ENCODE measurements around the gene TUBB3. TPM values are rescaled to one million over a fixed set of nuclear protein-coding genes. Genes with fewer than 3 reads are reported as not detected.
A peak's percentile ranks its signal among the peaks of the same experiment; 100 is the strongest.

TUBB3 gene
- total RNA-seq: 0.34 and 0.70 TPM in 2 replicates
- total RNA-seq (2013): 9.4 TPM
- polyA plus RNA-seq: 4.4 and 11.1 TPM in 2 replicates
- polyA minus RNA-seq: 6.1 and 6.5 TPM in 2 replicates

DNA sequence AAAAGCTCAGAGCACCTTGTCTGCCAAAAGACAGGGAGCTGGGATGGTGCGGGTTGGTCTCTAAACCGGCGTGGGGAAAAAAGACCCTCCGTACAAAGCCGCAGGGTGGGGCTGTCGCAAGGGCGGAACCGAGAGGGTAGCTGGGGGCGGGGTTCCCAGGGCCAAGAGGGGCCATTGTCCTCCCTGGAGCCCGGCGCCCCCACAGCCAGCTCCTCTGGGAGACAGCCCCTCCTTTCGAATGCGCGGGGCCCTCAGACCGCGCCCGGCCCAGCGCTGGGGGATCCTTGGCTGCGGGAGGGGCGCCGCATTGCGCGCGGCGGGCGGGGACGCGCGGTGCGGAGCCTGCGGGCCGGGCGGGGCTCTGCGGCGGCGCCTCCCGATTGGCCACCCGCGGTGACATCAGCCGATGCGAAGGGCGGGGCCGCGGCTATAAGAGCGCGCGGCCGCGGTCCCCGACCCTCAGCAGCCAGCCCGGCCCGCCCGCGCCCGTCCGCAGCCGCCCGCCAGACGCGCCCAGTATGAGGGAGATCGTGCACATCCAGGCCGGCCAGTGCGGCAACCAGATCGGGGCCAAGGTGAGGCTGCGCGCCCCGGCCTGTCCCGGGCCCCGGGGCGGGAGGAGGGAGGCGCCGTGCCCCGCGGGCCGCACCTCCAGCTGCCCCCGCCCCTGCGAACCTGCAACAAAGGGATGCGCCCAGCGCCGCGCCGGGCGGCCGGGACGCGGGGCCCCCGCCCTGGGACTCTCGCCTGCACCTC is at the start of gene TUBB3:
TUBB3 (plus strand) TSS at position 459 of the 756 bp plus-strand sequence; CDS start at position 519, 60 bp downstream.
- Histone ChIP-seq H4K20me1 (ENCODE audit: control insufficient read depth, insufficient read depth, low read length, poor library complexity, severe bottlenecking) (peaks cover 34% of the 10 kb centered on the region), H3K4me3 (ENCODE audit: control extremely low read depth in 1 of 5, extremely low read depth in 1 of 5, insufficient read depth in 1 of 5, low read depth in 2 of 5, low read length in 4 of 5) (peak within 1 kb of the TSS; percentile 32 to 55 (median 39)), H3K4me2 (replicated peaks; ENCODE audit: low read depth, low read length, poor library complexity, severe bottlenecking) (peak within 1 kb of the TSS; percentile 93), H3K4me1 (ENCODE audit: control insufficient read depth in 2 of 2, insufficient read depth in 2 of 2, low read length in 2 of 2) (peaks cover 64 to 65% of the 10 kb centered on the region in 2 donors), H2AFZ (ENCODE audit: insufficient read depth, low read depth, low read length, poor library complexity, severe bottlenecking) (peak within 1 kb of the TSS; percentile 58), H3K9me3 (ENCODE audit: control extremely low read depth in 1 of 3, control insufficient read depth in 2 of 3, insufficient read depth in 1 of 3, low read length in 2 of 3) (peaks cover 0 to 53% (median 0%) of the 10 kb centered on the region in 3 donors), H3K27ac (ENCODE audit: low read length in 2 of 2) (no peak within 1 kb of the TSS), H3K9ac (ENCODE audit: low read length) (peak within 1 kb of the TSS; percentile 52), H3K36me3 (replicated peaks in 1 of 2; ENCODE audit: control extremely low read depth in 1 of 2, control insufficient read depth in 1 of 2, extremely low read depth in 1 of 2, insufficient read depth in 2 of 2, low read length in 1 of 2) (no peaks in the 10 kb centered on the region), H3K79me2 (ENCODE audit: control insufficient read depth, insufficient read depth, low read length) (no peaks in the 10 kb centered on the region), H3K27me3 (replicated peaks in 1 of 4; ENCODE audit: control extremely low read depth in 1 of 4, control insufficient read depth in 3 of 4, insufficient read depth in 4 of 4, low read length in 3 of 4) (peaks cover 0 to 88% (median 47%) of the 10 kb centered on the region in 4 experiments)
- ChIA-PET POLR2A (interaction anchor here (0.5 to 0.8 kb wide), 2 partner anchors 78 to 86 kb away, joined by 3 to 7 read pairs; no protein-coding TSS in a partner anchor), CTCF (interaction anchor here (0.9 to 1.8 kb wide), 3 partner anchors 13 to 218 kb away, joined by 3 to 11 read pairs (median 3); no protein-coding TSS in a partner anchor)
- intact Hi-C loops (cut with micrococcal nuclease): loop anchor here (10.0 kb wide), 1 partner anchor 92 kb away; the partner anchor contains the start of gene DBNDD1
- DNase-seq (peak; percentile 68), ATAC-seq (ENCODE audit: low read depth) (peak; percentile 43)
- peaks cover 45% of the 10 kb centered on the region for H3K4me1 Mint-ChIP-seq
- TF ChIP-seq EZH2 (IDR thresholded peaks at IDR 0.05; ENCODE audit: borderline replicate concordance, insufficient read depth, low read depth, low read length, poor library complexity, severe bottlenecking): peak; percentile 90
- TF ChIP-seq, protein P1, sequence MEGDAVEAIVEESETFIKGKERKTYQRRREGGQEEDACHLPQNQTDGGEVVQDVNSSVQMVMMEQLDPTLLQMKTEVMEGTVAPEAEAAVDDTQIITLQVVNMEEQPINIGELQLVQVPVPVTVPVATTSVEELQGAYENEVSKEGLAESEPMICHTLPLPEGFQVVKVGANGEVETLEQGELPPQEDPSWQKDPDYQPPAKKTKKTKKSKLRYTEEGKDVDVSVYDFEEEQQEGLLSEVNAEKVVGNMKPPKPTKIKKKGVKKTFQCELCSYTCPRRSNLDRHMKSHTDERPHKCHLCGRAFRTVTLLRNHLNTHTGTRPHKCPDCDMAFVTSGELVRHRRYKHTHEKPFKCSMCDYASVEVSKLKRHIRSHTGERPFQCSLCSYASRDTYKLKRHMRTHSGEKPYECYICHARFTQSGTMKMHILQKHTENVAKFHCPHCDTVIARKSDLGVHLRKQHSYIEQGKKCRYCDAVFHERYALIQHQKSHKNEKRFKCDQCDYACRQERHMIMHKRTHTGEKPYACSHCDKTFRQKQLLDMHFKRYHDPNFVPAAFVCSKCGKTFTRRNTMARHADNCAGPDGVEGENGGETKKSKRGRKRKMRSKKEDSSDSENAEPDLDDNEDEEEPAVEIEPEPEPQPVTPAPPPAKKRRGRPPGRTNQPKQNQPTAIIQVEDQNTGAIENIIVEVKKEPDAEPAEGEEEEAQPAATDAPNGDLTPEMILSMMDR (IDR thresholded peaks at IDR 0.05): no peak
- WGBS (ENCODE audit: insufficient coverage): under 1% methylated on average over 88 of the region's 88 CpGs
- peak within 1 kb of the TSS; percentile 77 for H3K4me3 Mint-ChIP-seq
- no peaks in the 10 kb centered on the region for H3K9me3 Mint-ChIP-seq (ENCODE audit: insufficient read depth)
- H3K27ac Mint-ChIP-seq: no peak within 1 kb of the TSS
- H3K27me3 Mint-ChIP-seq: peaks cover 27% of the 10 kb centered on the region

All from B cell (primary cell).